BE2C (cell line): ENCODE data around the gene ZACN.

Source experiments
- DNase-seq: peaks from one replicate; pipeline ENCODE4 v3.0.0-alpha.2; 2020
- H3K27me3 ChIP-seq: fragments of 250-450 bp; sonication (Bioruptor Pico); 2 replicates; pipeline ENCODE4 v1.5.1; 2020; ENCODE audit warnings: mild to moderate bottlenecking
- H3K36me3 ChIP-seq: fragments of 250-450 bp; sonication (Bioruptor Pico); 2 replicates; pipeline ENCODE4 v1.5.1; 2020; ENCODE audit warnings: mild to moderate bottlenecking
- H3K4me1 ChIP-seq: fragments of 250-450 bp; sonication (Bioruptor Pico); 2 replicates; pipeline ENCODE4 v1.5.1; 2020
- H3K4me3 ChIP-seq: 2 replicates; pipeline ENCODE4 v1.5.1; 2011; ENCODE audit warnings: low read depth, low read length
- H3K9me3 ChIP-seq: fragments of 250-450 bp; sonication (Bioruptor Pico); 2 replicates; pipeline ENCODE4 v1.5.1; 2020
- CTCF ChIP-seq: IDR thresholded peaks from 2 replicates; pipeline ENCODE4 v1.5.1; 2012; ENCODE audit warnings: mild to moderate bottlenecking, low read depth, low read length

Gene ZACN

GRCh38 chr17:76104896-76105231, 25.9 kb downstream of the ZACN start:
- H3K27me3 ChIP-seq: no peaks in the 10 kb centered on the region
- no peak for DNase-seq
- peaks cover 4% of the 10 kb centered on the region for H3K4me1 ChIP-seq
- H3K9me3 ChIP-seq: no peaks in the 10 kb centered on the region
- no peak overlapping the region for H3K4me3 ChIP-seq
- TF ChIP-seq CTCF: no peak
- peaks cover 11% of the 10 kb centered on the region for H3K36me3 ChIP-seq

GRCh38 chr17:76106703-76107102, 27.7 kb downstream of the ZACN start:
- Histone ChIP-seq H3K27me3 (no peaks in the 10 kb centered on the region), H3K36me3 (peaks cover under 1% of the 10 kb centered on the region; the same call in 1 of the 2 replicates), H3K9me3 (no peaks in the 10 kb centered on the region), H3K4me1 (peaks cover 4% of the 10 kb centered on the region), H3K4me3 (no peak overlapping the region)
- no peak for TF ChIP-seq CTCF
- no peak for DNase-seq

- H3K36me3 ChIP-seq: no peaks in the 10 kb centered on the region
- no peak overlapping the region for H3K4me3 ChIP-seq
- H3K4me1 ChIP-seq: peaks cover 4% of the 10 kb centered on the region
- no peaks in the 10 kb centered on the region for H3K27me3 ChIP-seq
- peak; percentile 48 for TF ChIP-seq CTCF
- H3K9me3 ChIP-seq: no peaks in the 10 kb centered on the region
- no peak for DNase-seq
Observed at GRCh38 chr17:76107509-76107908, 28.5 kb downstream of the ZACN start.

- no peaks in the 10 kb centered on the region for H3K27me3 ChIP-seq
- H3K4me3 ChIP-seq: no peak overlapping the region
- no peaks in the 10 kb centered on the region for H3K9me3 ChIP-seq
Observed at GRCh38 chr17:76111956-76112355, 33.0 kb downstream of the ZACN start.

GRCh38 chr17:76115138-76115754, 36.3 kb downstream of the ZACN start:
- TF ChIP-seq CTCF: no peak
- Histone ChIP-seq H3K36me3 (no peaks in the 10 kb centered on the region), H3K27me3 (no peaks in the 10 kb centered on the region), H3K9me3 (no peaks in the 10 kb centered on the region), H3K4me1 (no peaks in the 10 kb centered on the region), H3K4me3 (no peak overlapping the region)
- DNase-seq: no peak

More at GRCh38 chr17:76111956-76112355, 33.0 kb downstream of the ZACN start:
- H3K4me1 ChIP-seq: no peaks in the 10 kb centered on the region
- no peak for TF ChIP-seq CTCF
- no peak for DNase-seq
- no peaks in the 10 kb centered on the region for H3K36me3 ChIP-seq

- DNase-seq: no peak
- H3K4me3 ChIP-seq: no peak overlapping the region
- no peaks in the 10 kb centered on the region for H3K9me3 ChIP-seq
- no peak for TF ChIP-seq CTCF
- H3K4me1 ChIP-seq: no peaks in the 10 kb centered on the region
- H3K27me3 ChIP-seq: no peaks in the 10 kb centered on the region
- H3K36me3 ChIP-seq: no peaks in the 10 kb centered on the region
Observed at GRCh38 chr17:76119409-76120371, 40.7 kb downstream of the ZACN start.
